ENCODE data around the gene ACAN.
"Not testable (repeated sequence)": the region's sequence is repeated elsewhere in the genome, so short reads cannot be mapped to it uniquely, and the experiment has no call there.

ACAN gene

DNA sequence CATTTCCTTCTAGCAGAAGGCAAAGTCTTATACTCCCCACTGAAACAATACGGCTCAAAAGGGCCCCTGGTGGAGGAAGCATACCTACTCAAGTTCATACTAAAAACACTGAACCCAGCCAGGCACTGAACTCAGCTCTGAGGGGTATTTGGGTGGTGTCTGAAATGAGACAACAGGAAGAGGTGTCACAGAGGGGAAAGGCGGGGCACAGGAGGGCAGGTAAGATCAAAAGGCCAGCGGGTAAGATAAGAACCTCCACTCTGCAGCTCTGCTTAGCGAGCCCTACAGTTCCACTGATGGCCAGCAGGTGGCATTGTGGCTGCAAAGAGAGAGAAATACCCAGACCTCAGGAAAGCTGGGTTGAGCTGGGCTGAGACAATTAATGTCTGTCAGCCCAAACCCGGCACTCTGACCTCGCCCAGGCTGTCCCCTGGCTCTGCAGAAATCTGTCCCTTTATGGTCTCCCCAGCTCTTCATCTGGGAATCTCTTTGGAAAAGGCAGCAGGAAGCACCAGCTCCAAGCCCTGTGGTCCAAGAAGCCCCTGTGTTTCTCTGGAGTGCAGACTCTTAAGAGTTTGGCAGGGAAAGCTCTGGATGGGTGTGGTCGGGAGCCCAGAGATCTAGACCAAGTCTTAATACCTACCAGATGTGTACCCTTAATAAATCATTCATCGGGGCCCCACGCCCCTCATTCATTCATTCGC is 101.5 kb downstream of the ACAN start:
- DNase-seq: peak; percentile 43

DNA sequence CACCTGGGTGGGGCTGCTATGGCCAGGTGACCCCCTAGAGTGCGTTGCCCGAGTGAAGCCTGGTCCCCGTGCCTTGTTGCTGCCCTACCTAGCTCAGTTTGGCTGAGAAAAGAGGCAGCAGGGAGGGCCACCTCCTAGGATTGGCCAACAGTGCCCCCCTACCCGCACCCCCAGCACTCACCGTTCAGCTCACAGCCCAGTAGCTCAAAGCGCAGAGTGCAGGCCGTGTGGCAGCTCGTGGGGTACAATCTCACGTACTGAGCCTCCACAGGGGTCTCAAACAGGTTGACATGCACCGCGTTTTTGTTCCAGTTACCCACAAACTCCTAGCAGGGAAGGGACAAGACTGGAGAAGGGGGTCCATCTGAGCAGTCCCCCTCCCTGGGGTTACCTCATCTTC is 102.3 kb downstream of the ACAN start:
- DNase-seq: no peak

DNA sequence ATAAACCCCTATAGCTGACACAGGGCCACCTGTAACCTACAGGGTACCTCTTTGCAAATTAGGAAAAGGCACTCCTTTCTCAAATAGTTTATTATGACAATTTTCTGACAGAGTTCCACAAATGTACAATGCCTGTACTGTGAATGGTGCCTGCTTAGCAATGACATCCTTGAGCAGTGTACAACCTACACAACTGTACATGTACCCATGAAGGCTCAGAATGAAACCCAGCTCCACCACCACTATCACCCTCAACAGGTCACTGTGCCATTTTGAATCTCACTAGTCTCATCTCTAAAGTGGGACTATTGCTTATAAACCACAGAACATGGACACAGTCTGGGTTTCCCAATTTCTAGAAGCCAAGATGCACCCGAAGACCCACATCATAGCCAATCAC is 102.9 kb downstream of the ACAN start:
- no peak for DNase-seq

DNA sequence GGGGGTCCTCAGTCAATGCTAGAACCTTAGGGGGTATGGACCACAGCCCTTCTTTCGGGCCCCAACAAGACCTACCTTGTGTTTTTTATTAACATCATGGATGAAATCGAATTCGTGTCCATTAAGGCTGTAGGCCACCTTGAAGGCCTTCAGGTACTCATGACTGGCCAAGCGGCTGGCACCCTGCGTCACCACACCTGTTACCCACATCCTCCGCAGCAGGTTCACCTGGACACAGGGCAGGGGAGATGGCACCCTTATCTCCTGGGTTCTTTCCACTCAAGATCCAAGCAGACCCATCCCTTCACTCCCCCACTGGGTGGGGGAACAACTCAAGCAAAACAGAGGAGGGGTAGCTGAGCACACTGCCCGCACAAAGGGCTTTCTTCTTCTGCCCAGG is 103.3 kb downstream of the ACAN start:
- DNase-seq: no peak

DNA sequence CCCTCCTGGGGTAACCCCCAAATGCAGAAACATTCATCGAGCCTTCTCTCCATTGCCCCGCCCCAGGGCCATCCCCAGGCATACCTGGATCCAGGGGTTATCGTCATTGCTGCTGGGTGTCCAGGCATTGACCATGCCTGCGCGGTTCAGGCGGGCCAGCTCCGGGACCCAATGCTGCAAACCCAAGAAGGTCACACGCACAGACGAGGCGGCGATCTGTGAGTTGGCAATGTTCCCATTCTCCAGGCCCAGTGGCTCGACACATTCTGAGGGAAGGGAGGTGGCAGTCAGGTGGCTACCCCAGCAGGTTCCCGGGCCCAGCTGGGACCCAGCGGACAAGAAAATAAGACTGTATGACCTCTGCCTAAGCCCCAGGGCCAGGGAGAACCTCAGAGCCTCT is 103.9 kb downstream of the ACAN start:
- DNase-seq: no peak

DNA sequence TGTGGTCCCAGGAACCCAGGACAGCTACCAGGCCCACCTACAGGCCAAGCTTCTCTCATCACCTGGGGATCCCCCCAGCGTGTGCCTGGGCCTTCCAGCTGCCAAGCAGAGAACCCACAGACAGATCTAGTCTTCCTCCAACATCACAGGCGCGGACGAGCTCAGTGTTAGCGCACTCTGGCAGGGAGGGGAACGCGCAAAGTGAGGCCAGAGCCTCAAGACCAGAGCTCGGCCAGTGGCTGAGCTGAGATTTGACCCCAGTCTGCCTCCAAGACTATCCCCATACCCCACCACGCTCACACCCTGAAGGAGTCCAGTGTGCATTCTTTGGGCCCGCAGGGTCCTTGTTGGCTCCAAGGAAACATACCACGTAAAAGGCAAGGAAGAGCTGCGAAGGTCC is 104.9 kb downstream of the ACAN start:
- DNase-seq: no peak

DNA sequence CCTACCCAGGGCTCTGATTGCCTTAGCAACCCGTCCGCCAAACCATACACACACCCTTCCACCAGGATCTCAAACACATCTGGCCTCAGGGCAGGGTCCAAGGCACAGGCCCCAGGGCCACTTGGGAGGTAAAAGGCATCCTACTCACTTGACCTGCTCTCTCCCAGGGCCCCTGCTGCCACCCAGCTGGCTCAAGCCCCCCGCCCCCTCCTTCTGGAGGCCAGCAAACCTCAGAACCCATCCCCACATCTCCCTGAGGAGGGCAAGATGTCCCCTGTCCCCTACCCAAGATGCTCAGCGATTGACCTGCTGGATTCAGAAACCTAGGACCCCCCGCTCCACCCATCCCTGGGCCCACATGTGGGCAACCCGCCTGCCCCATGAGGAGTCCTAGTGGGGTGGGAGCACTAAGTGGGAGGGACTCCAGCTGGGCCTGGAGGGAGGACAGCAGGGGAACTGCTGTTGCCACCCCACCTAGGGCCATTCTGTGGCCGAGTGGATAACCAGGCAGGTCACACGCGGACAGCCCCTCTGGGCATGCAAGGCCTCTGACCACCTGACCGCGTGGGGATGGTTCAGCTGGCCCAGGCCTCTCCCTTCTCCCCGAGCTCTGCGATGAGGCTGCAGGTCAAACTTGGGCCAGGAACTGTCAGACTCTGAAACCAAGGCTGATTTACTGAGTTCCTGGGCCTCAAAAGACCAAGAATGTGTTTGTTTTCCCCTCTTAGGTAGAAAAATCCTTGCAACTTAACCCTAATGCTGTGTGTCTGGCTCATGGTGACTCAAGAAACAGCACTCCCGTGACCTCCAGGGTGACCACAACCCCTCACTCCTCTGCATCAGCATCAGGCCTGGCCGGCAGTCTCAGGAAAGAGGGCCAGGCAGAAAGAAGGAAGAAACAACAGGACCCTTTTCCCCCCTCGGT is 105.7 kb downstream of the ACAN start:
- DNase-seq: no peak

DNA sequence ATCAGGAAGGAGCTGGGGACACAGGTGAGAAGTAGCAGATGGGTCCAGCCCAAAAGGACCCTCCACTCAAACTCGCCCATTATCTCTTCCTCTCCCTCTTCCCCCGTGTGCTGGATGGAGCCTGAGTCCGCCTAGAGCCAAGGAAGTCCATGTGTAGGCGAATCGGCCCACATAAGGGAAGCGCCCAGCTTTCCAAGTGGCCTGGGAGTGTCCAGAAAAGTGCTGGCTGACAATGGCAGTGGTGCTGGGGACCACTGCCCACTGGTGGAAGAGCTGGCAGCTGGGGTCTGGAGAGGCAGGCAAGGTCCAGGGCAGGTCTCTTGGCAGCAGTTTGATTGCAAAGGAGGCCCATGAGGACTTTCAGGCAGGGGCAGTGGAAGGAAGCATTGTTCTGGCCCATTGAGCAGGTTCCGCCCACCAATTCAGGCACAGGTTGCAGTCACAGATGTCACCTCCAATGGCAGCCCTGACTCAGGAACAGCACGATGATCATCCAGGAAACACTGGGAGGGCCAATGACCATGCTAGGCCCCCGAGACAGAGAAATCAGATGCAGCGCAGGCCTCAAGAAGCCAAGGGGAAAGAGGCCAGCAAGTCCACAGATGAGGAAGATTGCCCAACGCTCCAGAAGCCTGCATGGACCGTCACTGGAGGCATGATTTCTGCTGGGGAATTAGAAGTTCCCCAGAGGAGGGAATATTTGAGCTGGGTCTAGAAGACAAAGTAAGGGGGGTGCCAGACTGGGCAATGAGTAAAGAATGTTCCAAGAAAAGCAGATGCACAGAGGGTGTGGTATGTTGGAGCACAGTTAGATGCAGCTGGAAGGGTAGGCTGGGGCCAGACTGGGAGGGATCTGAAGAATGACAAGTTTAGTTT is 107.0 kb downstream of the ACAN start:
- DNase-seq: no peak

DNA sequence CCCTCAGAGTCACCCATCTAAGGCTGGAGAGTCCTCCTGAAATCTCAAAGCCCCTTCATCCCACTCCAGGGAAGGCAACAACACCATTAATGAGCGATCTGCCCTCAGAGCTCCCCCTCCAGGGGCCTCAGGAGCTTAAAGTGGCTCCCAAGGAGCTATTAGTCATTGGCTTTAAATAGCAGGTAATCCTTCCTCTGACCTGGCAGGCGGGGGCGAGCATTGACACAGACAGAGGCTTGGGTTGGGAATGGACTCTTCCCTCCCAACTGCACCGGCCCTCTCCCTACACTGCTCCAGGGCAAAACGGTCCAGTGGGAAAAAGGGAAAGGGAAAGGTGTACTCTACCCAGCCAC is 108.5 kb downstream of the ACAN start:
- DNase-seq: no peak

DNA sequence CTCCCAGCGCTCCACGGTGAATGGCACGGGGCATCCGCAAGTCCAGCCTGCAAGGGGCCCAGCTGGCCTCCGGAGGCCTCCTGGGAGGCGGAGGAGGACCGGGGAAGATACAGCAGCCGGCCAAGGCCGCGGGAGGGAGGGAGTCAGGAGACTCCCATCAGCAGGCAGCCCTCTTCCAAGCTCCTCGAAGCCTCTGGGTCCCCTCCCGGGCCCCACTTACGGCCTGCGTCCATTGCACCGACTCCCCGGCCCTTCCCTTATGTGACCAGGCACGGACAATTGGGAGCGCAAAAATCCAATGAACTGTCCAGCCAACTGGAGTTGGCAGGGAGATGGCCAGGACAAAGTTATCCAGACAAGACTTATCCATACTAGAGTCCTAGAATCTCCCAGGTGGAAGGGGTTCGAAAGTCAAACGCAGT is 109.3 kb downstream of the ACAN start:
- no peak for DNase-seq

DNA sequence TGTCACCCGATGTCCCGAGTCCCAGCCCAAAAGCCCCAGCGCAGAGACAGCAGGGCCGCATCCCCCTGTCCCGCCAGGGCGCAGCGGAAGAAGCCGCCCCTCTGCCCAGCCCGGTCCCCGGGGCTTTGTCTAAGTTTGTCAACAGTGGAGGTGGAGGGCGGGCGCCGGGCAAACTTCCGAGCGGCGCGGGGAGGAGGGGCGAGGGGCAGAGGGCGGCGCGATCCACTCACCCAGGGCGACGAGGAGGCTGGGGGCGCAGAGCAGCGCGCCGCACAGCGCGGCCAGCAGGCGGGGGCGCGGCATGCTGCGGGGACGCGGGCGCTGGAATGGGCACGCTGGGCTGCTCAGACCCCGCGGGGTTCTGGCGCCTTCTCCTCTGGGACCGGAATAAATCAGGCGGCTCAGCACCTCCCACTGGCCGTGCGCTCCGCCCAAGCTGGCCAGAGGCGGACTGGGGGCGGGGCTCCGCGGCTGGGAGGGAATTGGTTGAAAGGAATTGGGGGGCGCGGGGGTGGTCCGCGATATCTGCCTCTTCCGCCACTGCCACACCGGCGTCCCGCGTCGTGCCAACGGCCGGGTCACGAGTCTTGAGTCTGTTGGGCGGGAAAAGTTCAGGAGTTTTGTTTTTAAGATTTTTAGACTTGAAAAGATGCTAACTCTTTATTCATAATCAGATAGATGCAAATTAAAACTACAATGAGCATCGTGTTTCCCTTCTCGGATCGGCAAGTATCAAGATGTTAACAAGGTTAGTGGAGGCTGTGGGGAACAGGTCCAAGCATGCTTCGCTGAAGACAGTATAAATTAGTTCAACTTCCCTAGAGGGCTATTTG is 110.0 kb downstream of the ACAN start, which contains the start of gene MFGE8:
MFGE8 (minus strand) TSS at position 363 of the 833 bp plus-strand sequence; CDS start at position 303, 60 bp downstream.
- DNase-seq: no peak

DNA sequence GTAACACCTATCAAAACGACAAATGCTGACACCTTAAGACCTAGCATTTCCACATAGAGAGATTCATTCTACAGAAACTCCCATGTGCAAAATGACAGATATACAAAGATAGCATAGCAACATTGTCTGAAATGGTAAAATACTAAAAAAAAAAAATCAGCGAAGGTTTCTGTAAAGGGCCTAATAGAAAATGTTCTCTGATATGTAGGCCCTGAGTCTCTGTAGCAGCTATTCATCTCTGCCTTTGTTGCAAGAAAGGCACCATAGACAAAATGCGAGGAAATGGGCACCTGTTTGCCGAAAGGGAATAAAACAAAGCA is 110.6 kb downstream of the ACAN start:
- no peak for DNase-seq

DNA sequence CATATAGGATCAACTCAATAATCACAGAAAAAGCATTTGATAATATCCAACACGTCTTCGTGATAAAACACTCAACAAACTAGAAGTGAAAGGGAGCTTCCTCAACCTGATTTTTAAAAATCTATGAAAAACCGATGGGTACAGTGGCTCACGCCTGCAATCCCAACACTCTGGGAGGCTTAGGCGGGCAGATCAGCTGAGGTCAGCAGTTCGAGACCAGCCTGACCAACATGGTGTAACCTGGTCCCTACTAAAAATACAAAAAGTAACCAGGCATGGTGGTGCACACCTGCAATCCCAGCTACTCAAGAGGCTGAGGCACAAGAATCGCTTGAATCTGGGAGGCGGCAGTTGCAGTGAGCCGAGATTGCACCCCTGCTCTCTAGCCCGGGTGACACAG is 112.1 kb downstream of the ACAN start:
- no peak for DNase-seq

DNA sequence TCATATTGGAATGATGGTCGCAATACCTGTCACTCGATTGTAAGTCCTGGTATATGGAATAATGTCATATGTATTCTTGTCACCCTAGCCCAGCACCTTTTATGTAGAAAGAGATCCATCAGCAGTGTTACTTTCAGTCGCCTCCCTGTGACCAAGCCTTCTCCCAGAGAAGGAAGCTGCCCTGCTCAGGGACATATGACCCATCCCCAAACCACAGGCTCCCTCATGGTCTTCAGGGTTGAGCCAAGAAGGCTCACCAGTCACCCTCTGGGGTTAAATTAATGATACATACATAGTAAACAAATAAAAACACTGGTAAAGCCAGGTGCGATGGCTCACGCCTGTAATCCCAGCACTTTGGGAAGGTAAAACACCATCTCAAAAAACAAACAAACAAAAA is 114.5 kb downstream of the ACAN start:
- no peak for DNase-seq

DNA sequence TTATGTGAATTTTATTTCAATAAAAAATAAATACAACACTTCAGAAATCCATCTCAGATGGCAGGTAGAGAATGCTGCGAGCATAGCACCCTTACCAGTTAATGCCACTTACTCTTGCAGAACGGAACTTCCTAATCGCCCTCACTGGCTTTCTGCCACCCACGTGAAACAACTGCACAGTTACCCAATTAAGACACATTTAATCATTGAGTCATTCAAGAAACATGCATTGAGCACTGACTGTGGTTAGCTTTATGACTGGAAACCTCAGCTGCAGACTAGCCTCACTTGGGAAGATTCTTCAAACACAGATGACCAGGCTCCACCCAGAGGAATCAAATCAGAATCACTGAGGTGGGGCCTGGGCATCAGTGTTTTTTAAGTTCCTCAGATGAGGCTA is 115.5 kb downstream of the ACAN start:
- peak; percentile 93 for DNase-seq

DNA sequence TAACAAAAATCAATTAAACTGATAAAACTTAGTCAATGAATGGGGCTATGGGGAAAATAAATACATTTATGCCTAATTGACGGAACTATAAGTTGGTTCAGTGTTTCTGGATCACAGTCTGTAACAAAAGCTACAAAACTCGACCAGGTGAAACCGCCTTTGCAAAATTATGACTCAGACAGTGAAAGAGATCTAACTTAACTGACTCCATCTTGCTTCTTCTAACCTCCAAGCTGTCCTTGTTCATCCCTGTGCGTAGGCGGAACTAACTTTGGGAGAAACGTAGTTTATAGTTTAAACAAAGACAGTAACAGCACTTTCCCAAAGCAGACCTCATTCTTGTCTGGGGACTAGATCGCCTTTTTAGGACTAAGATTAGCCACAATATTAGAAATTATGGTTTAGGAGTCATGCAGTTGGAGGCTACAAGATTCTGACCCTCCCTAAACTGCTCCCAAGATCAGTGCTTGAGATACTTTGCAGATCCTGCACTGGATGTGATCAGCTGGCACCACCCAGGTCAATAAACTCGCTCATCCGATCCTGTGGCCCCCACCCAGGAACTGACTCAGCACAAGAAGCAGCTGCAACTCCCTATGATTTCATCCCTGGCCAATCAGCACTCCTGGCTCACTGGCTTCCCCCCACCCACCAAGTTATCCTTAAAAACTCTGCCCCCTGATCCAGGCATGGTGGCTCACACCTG is 117.1 kb downstream of the ACAN start:
- DNase-seq: no peak

DNA sequence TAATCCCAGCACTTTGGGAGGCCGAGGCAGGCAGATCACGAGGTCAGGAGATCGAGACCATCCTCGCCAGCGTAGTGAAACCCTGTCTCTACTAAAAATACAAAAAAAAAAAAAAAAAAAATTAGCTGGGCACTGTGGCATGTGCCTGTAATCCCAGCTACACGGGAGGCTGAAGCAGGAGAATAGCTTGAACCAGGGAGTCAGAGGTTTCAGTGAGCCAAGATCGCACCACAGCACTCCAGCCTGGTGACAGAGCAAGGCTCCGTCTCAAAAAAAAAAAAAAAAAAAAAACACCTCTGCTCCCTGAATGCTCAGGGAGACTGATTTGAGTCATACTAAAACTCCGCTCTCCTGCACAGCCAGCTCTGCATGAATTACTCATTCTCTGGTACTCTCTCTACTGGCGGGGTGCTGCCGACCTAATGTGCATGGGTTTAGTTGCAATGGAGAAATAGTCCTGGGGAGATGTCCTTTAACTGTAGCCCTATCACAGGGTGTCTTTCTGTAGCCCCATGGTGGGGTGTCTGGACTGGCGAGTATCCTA is 117.7 kb downstream of the ACAN start:
- DNase-seq: not testable (repeated sequence)
